HG03135 (cell line): ENCODE measurements around the gene PLEK2.
"Not testable (repeated sequence)": the region's sequence is repeated elsewhere in the genome, so short reads cannot be mapped to it uniquely, and the experiment has no call there.

Experiments
- ATAC-seq: cut with Tn5 transposase; IDR thresholded peaks from one replicate; pipeline ENCODE4 v1.9.1; 2021; ENCODE audit warnings: mild to moderate bottlenecking, moderate library complexity; ENCODE audit not compliant: unreplicated experiment

The PLEK2 gene

DNA sequence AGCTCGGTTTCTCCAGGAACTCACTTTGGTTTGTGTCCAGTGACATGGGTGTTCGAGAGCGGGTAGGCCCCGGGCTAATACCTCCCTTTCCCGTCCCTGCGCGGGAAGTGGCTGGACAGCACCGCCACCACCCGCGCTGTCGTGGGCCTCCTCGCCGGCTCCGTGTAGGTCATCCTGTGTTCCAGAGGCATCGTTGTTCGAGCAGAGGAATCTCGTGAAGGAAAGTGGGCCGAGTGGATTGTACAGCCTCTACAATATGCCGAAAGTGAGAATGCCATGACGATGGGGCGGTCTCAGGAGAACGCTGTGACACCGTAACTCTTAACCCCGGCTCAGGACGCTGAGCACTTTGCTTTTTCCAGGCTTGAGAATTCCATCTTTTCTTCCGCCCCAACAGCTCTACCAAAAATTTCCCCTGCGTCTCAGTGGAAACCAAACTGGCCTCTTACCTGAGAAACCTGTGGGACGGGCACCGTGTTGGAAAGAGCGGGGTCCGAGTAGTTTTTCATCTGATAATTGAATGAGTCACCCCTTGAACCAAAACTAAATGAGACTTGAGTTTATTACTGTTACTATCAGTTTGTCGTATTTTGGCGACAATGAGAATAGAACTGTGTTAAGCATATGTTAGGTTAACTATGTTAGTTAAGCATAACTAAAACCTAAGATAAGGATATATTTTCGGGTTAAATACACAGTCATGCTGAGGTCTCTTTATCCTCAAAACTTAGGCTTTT is 51.3 kb downstream of the PLEK2 start:
- ATAC-seq, result peak; percentile 24

DNA sequence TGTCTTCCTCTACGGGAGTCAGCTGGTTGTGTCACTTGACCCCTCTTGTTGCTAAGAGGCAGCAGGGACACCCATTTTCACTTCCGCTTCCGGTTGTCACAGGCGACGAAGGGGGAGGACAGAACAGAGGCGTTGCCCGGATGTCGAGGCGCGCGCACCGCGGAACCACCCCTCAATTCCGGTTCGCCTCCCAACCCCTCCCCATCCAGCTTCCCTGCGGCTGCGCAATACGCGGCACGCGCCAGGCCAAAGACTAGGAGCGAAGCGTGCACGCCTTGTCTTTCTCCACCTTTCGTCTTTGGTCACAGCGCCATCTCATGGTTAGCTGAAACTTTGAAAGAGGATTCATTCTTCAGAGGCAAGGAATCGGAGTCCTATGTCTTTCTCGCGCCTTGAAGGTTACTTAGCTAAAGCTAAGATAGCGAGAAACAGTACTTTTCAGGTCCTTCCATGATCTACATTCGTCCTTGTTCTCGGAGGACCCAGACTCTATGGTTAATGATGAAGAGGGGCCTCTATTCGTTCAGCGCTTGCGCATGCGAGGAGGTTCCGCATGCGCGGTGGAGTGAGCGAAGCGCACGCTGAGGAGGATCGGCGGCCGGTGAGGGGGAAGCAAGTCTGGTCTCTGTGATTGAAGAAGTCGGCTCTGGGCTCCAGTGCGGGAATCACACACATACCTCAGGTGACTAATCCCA is 52.0 kb downstream of the PLEK2 start, which contains the start of the genes ATP6V1D and EIF2S1:
Gene ATP6V1D (minus strand): TSS at position 30 of the 695 bp plus-strand sequence. CDS start 106 bp downstream, outside the sequence.
Gene EIF2S1 (plus strand): TSS at position 554 of the 695 bp plus-strand sequence. CDS start 4,440 bp downstream, outside the sequence.
- peak; percentile 88 for ATAC-seq

- no peak for ATAC-seq
Measured at GRCh38 chr14:67358924-67359774, 52.8 kb downstream of the PLEK2 start.

GRCh38 chr14:67357969-67358354 is 54.0 kb downstream of the PLEK2 start:
- no peak for ATAC-seq

- ATAC-seq, result no peak
Measured at GRCh38 chr14:67357186-67357968, 54.6 kb downstream of the PLEK2 start.

GRCh38 chr14:67352055-67352454 is 59.9 kb downstream of the PLEK2 start:
- no peak for ATAC-seq

GRCh38 chr14:67345583-67345982 is 66.4 kb downstream of the PLEK2 start:
- ATAC-seq, result no peak

GRCh38 chr14:67343601-67344230 is 68.2 kb downstream of the PLEK2 start:
- no peak for ATAC-seq

- not testable (repeated sequence) for ATAC-seq
Measured at GRCh38 chr14:67341231-67341630, 70.7 kb downstream of the PLEK2 start.
